GM19043 (cell line): Measurements from ENCODE around the gene SLC17A6.

Source experiments
- ATAC-seq: cut with Tn5 transposase; IDR thresholded peaks from one replicate; pipeline ENCODE4 v1.9.1; 2021; ENCODE audit warnings: low read depth; ENCODE audit not compliant: unreplicated experiment

The SLC17A6 gene

DNA sequence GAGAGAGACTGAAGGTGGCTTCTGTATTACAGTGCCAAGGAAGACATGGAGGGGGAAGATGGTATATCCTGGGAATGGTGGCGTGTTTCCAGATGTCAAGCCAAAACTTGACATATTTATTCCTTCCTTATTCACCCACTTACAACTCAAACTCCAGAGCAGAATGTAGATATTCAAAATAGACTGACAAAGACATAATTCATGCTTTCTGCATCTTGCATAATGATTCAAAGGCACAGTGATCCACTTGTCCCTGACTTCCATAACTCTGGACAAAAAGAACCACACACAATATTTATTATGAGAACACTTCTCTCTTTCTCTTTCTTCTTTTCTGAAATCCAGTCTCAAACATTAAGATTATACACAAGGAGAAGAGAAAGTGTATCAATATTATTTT is 48.9 kb downstream of the SLC17A6 start:
- no peak for ATAC-seq

GRCh38 chr11:22389526-22390282 is 51.5 kb downstream of the SLC17A6 start:
- no peak for ATAC-seq

GRCh38 chr11:22390283-22390655 is 52.1 kb downstream of the SLC17A6 start:
- ATAC-seq = no peak

DNA sequence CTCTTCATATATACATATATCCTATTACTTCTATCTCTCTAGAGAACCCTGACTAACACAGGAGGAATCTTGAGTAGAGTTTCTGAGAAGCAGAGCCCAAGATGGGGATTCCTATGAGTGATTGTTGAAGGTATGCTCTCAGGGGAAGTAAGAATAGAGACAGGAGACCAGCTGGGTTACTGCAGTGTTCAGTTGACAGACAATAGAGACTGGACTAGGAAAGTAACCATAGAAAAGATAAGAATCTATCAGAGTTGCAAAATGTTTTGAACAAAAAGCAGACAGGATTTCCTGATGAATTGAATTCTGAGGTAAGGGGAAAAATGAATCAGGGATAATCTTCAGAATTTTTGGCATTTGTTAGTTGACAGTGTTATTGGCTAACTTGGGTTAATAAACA is 54.4 kb downstream of the SLC17A6 start:
- ATAC-seq = no peak

DNA sequence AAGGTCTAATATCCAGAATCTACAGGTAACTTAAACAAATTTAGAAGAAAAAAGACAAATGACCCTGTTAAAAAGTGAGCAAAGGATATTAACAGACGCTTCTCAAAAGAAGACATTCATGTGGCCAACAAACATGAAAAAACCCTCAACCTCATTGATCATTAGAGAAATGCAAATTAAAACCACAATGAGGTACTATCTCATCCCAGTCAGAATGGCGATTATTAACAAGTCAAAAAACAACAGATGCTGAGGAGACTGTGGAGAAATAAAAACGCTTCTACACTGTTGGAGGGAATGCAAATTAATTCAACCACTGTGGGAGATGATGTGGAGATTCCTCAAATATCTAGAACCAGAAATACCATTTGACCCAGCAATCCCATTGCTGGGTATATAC is 67.2 kb downstream of the SLC17A6 start:
- ATAC-seq = no peak

- ATAC-seq = no peak
These were observed 69.1 kb downstream of the SLC17A6 start for GRCh38 chr11:22407267-22407666.

DNA sequence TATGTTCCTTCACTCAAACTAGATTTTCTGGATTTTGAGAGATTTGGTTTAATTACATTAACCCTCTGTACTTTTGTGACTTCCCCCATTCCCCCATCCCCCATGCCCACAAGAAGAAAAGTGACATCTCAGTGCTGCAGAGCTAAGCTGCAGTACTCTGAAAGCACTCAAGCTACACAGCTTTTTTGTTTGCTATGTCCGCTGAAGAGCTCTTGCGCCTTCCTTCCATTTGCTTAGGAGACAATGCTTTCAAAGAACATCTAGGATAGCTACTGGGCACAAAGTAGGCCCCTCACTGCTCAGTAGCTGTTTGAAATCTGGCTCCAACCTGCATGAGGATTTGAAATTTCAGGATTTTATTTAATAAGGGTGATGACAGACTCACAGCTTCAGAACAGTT is 69.7 kb downstream of the SLC17A6 start:
- ATAC-seq = no peak

- ATAC-seq = no peak
These were observed 77.3 kb downstream of the SLC17A6 start for GRCh38 chr11:22415476-22415875.

GRCh38 chr11:22416462-22416861 is 78.3 kb downstream of the SLC17A6 start:
- ATAC-seq = no peak

DNA sequence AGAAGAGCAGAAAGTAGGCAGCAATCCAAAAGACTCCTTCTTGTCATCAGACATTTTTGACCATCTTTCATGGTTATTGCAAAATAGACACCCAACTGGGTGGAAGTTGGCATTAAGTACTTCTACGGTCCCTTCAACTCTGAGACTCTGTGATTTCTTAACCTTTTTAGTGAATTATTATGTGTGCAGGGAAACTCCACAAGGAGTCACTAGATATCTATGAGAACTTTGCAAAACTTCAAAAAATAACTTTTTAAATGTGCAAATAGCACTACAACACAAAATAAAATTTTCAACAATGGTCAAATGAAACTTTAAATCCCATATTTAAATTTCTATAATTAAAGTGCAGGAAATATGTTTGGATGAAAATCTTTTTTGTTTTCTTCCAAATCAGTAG is 88.7 kb downstream of the SLC17A6 start:
- ATAC-seq = no peak
